GM10266 (cell line): ENCODE results near the gene NXNL2.

Source experiments
- DNase-seq: peaks from one replicate; pipeline ENCODE4 v3.0.0; 2012; ENCODE audit errors: extremely low spot score
- CTCF ChIP-seq: IDR thresholded peaks from 2 replicates; pipeline ENCODE4 v1.5.1; 2012; ENCODE audit warnings: mild to moderate bottlenecking, low read depth; ENCODE audit not compliant: control insufficient read depth, insufficient read depth; ENCODE audit errors: missing control alignments

Gene NXNL2

GRCh38 chr9:88503081-88503844 lies 31.7 kb upstream of the NXNL2 start:
- DNase-seq = no peak
- no peak for TF ChIP-seq CTCF

GRCh38 chr9:88503845-88504764 lies 30.9 kb upstream of the NXNL2 start:
- TF ChIP-seq CTCF = no peak
- no peak for DNase-seq

- DNase-seq = no peak
- TF ChIP-seq CTCF = no peak
Measured at GRCh38 chr9:88508326-88508725, 26.7 kb upstream of the NXNL2 start.

- TF ChIP-seq CTCF = no peak
- no peak for DNase-seq
Measured at GRCh38 chr9:88511906-88512305, 23.1 kb upstream of the NXNL2 start.

GRCh38 chr9:88514247-88514646 lies 20.7 kb upstream of the NXNL2 start:
- no peak for TF ChIP-seq CTCF
- no peak for DNase-seq

- no peak for DNase-seq
- TF ChIP-seq CTCF = no peak
Measured at GRCh38 chr9:88521308-88521707, 13.7 kb upstream of the NXNL2 start.

- TF ChIP-seq CTCF = no peak
- no peak for DNase-seq
Measured at GRCh38 chr9:88522360-88522759, 12.6 kb upstream of the NXNL2 start.
